HepG2 (cell line): ENCODE measurements around the gene NCOR2. TPM values are rescaled to one million over a fixed set of nuclear protein-coding genes. Genes with fewer than 3 reads are reported as not detected.
A peak's percentile ranks its signal among the peaks of the same experiment; 100 is the strongest.

Experiments used
- ATAC-seq: fragments of 200-7000 bp; cut with Tn5 transposase; 3 replicates; pipeline ENCODE4 v1.9.1; 2020; ENCODE audit warnings: mild to moderate bottlenecking, moderate library complexity
- BruUV-seq: library from RNA; stranded (reverse); fragments of 400-500 nt; replicated peaks from 2 replicates; lab custom pipeline; 2021; lab: Mats Ljungman, UMichigan
- CTCF ChIA-PET: fragments of 300-600 bp; formaldehyde crosslinking; extraction: SDS; loops from one replicate; lab custom pipeline; 2021; ENCODE audit warnings: low total read pairs, inconsistent platforms, low intra/inter-chr PET ratio; lab: Yijun Ruan, JAX
- POLR2A ChIA-PET: fragments of 350-600 bp; sonication (Branson Sonifier 250); formaldehyde crosslinking; loops from one replicate; lab custom pipeline; 2020; ENCODE audit warnings: antibody characterized with exemption, inconsistent platforms; lab: Yijun Ruan, JAX
- DNase-seq: peaks from one replicate; pipeline ENCODE4 v3.0.0-alpha.2; 2015; ENCODE audit warnings: low spot score
- FAIRE-seq: peaks from 3 replicates; lab custom pipeline; 2011; peaks lifted over from hg19 to GRCh38; lab: Jason Lieb, UNC
- H2AFZ ChIP-seq: one replicate; pipeline ENCODE4 v1.6.1; 2011; ENCODE audit warnings: low read length, inconsistent platforms
- H3K27ac ChIP-seq: fragments of 300-600 bp; 3 replicates; pipeline ENCODE4 v1.8.0; 2011; ENCODE audit warnings: mixed run types, mild to moderate bottlenecking, mixed read lengths, low read length, inconsistent platforms; ENCODE audit not compliant: insufficient read depth; ENCODE audit errors: extremely low read length
- H3K27me3 ChIP-seq, 2 experiments: fragments of 200-600 bp in 1 of 2; 2 replicates in 1 of 2; 3 replicates in 1 of 2; pipeline versions ENCODE4 v1.6.0 to v1.8.0; 2011; ENCODE audit warnings: low read length in 2 of 2, mild to moderate bottlenecking in 2 of 2, moderate library complexity in 2 of 2, inconsistent platforms in 1 of 2; ENCODE audit not compliant: insufficient read depth in 2 of 2, control insufficient read depth in 1 of 2
- H3K36me3 ChIP-seq, 2 experiments: fragments of 200-600 bp in 1 of 2; replicated peaks in 1 of 2; 2 replicates in 1 of 2; 3 replicates in 1 of 2; pipeline versions ENCODE4 v1.5.1 to v1.8.0; 2011; ENCODE audit warnings: low read length in 2 of 2, inconsistent platforms in 1 of 2; ENCODE audit not compliant: insufficient read depth in 2 of 2, control insufficient read depth in 1 of 2
- H3K4me1 ChIP-seq: 2 replicates; pipeline ENCODE4 v1.5.1; 2012; ENCODE audit warnings: low read length, inconsistent platforms; ENCODE audit not compliant: insufficient read depth
- H3K4me2 ChIP-seq: 2 replicates; pipeline ENCODE4 v1.6.0; 2011; ENCODE audit warnings: low read depth, low read length, inconsistent platforms
- H3K4me3 ChIP-seq, 3 experiments: fragments of 200-600 bp in 1 of 3; sonication (generic), shearing (Covaris generic) in 1 of 3; replicated peaks in 1 of 3; 2 replicates each; pipeline ENCODE4 v1.5.1; 2011 to 2016; ENCODE audit warnings: low read length in 3 of 3, inconsistent platforms in 2 of 3, low read depth in 2 of 3, mild to moderate bottlenecking in 2 of 3, control low read depth in 1 of 3, mixed read lengths in 1 of 3; ENCODE audit not compliant: insufficient read depth in 1 of 3
- H3K79me2 ChIP-seq: one replicate; pipeline ENCODE4 v1.6.1; 2011; ENCODE audit warnings: low read length, inconsistent platforms; ENCODE audit not compliant: insufficient read depth
- H3K9ac ChIP-seq: 2 replicates; pipeline ENCODE4 v1.6.0; 2011; ENCODE audit warnings: mild to moderate bottlenecking, low read depth, low read length, inconsistent platforms; ENCODE audit not compliant: insufficient read depth
- H3K9me3 ChIP-seq: 2 replicates; pipeline ENCODE4 v1.5.1; 2012; ENCODE audit warnings: mild to moderate bottlenecking, low read length
- H4K20me1 ChIP-seq: 2 replicates; pipeline ENCODE4 v1.6.0; 2011; ENCODE audit warnings: inconsistent platforms, mild to moderate bottlenecking, low read length, moderate library complexity; ENCODE audit not compliant: insufficient read depth
- HNF1B ChIP-seq: sonication (generic); formaldehyde crosslinking; IDR thresholded peaks from 2 replicates; pipeline ENCODE4 v1.5.1; 2020; ENCODE audit warnings: mild to moderate bottlenecking, moderate library complexity, missing genetic modification reagents
- HOXA9 ChIP-seq: sonication (generic); formaldehyde crosslinking; IDR thresholded peaks from 2 replicates; pipeline ENCODE4 v1.8.1; 2022; ENCODE audit warnings: missing genetic modification reagents, mild to moderate bottlenecking, moderate library complexity, borderline replicate concordance
- NCOA2 ChIP-seq: sonication (generic); formaldehyde crosslinking; IDR thresholded peaks from 2 replicates; pipeline ENCODE4 v1.8.0; 2022; ENCODE audit warnings: inconsistent platforms
- PHF20 ChIP-seq: sonication (generic); formaldehyde crosslinking; IDR thresholded peaks from 2 replicates; pipeline ENCODE4 v1.5.0; 2020; ENCODE audit warnings: mild to moderate bottlenecking, missing genetic modification reagents
- SMAD3 ChIP-seq: sonication (generic); formaldehyde crosslinking; IDR thresholded peaks from 2 replicates; pipeline ENCODE4 v1.4.0; 2020; ENCODE audit warnings: missing genetic modification reagents
- TP53 ChIP-seq: sonication (generic); formaldehyde crosslinking; conservative IDR thresholded peaks from 2 replicates; pipeline ENCODE4 v1.4.0; 2020; ENCODE audit warnings: missing genetic modification reagents
- ZFP36 ChIP-seq: fragments of 150-350 bp; IDR thresholded peaks from 2 replicates; pipeline ENCODE4 v1.6.1; 2018; ENCODE audit warnings: borderline replicate concordance, low read length, low read depth; ENCODE audit not compliant: partially characterized antibody
- ZIK1 ChIP-seq: sonication (generic); formaldehyde crosslinking; IDR thresholded peaks from 2 replicates; pipeline ENCODE4 v1.5.0; 2020; ENCODE audit warnings: mild to moderate bottlenecking, low read depth, missing genetic modification reagents, borderline replicate concordance
- ZNF282 ChIP-seq: fragments of 450-650 bp; IDR thresholded peaks from 2 replicates; pipeline ENCODE4 v1.6.1; 2018; ENCODE audit not compliant: partially characterized antibody
- ZNF296 ChIP-seq: sonication (generic); formaldehyde crosslinking; conservative IDR thresholded peaks from 2 replicates; pipeline ENCODE4 v1.5.0; 2020; ENCODE audit warnings: mild to moderate bottlenecking, missing genetic modification reagents
- ZNF432 ChIP-seq: sonication (generic); formaldehyde crosslinking; IDR thresholded peaks from 2 replicates; pipeline ENCODE4 v1.5.0; 2020; ENCODE audit warnings: missing genetic modification reagents, mild to moderate bottlenecking, borderline replicate concordance
- ZNF451 ChIP-seq: sonication (generic); formaldehyde crosslinking; IDR thresholded peaks from 2 replicates; pipeline ENCODE4 v1.5.0; 2020; ENCODE audit warnings: mild to moderate bottlenecking, missing genetic modification reagents
- ZNF720 ChIP-seq: sonication (generic); formaldehyde crosslinking; IDR thresholded peaks from 2 replicates; pipeline ENCODE4 v1.4.0; 2020; ENCODE audit warnings: missing genetic modification reagents
- WGBS: methylation state at CpG from one replicate; pipeline ENCODE4 v1.1.6; 2017; ENCODE audit warnings: low lambda C conversion rate; 5-methylcytosine and 5-hydroxymethylcytosine counted together
- in situ Hi-C: cut with HindIII; loops from 2 replicates; pipeline ENCODE4 v1.10.0; 2017; ENCODE audit warnings: low pct_unique_long_range_greater_than_20kb; ENCODE audit not compliant: extremely low pct_ligation_motif_present
- intact Hi-C: fragments of 100-400 bp; cut with micrococcal nuclease; formaldehyde crosslinking; loops from one replicate; pipeline ENCODE4 v1.10.0; 2022; ENCODE audit not compliant: unreplicated experiment
- polyA plus RNA-seq, 8 experiments: library from polyadenylated mRNA; depleted of rRNA in 3 of 8; stranded (reverse) in 7 of 8; unstranded in 1 of 8; fragments of >200 nt; fragmentation: Illumina TruSeq in 4 of 8; extraction: Trizol in 4 of 8; gene quantifications; 2 replicates each; pipeline versions ENCODE4 v1.2.1 to v1.2.3, GENCODE V29; 2011 to 2016; ENCODE audit warnings: low read depth in 4 of 8, missing spikeins in 1 of 8, mixed read lengths in 1 of 8; ENCODE audit not compliant: insufficient read depth in 1 of 8
- total RNA-seq, 5 experiments: library from RNA; depleted of rRNA; stranded (reverse); fragments of >200 nt; fragmentation: Illumina TruSeq; extraction: Trizol; gene quantifications; 2 replicates each; pipeline ENCODE4 v1.2.3, GENCODE V29; 2016; ENCODE audit warnings: low read depth in 1 of 5
- TF ChIP-seq, protein P1 (sequence below): sonication (generic); formaldehyde crosslinking; IDR thresholded peaks from 2 replicates; pipeline ENCODE4 v1.8.0; 2022; ENCODE audit warnings: mild to moderate bottlenecking, missing genetic modification reagents

Gene NCOR2
- total and polyA plus RNA-seq, 2 of the 13 experiments (the other 11 are each of a cell fraction or from before 2014, with no cell fraction given): 4.5 to 5.7 TPM

- H3K9me3 ChIP-seq: no peaks in the 10 kb centered on the region
- peak; percentile 19 for TF ChIP-seq ZFP36
- TF ChIP-seq PHF20 (CRISPR knock-in tag): no peak
- H3K4me2 ChIP-seq: no peak overlapping the region
- in situ Hi-C loops (no loop called here), intact Hi-C loops (no loop called here)
- peaks cover 31% of the 10 kb centered on the region; the same call in 1 of the 2 replicates for H4K20me1 ChIP-seq
- H3K79me2 ChIP-seq: peaks cover 14% of the 10 kb centered on the region
- 63% methylated on average over 2 of the region's 28 CpGs for WGBS
- no peaks in the 10 kb centered on the region for H3K36me3 ChIP-seq
- peaks cover 35% of the 10 kb centered on the region for H3K4me1 ChIP-seq
- ATAC-seq (peak; percentile 5; the same call in 2 of the 3 replicates), DNase-seq (no peak), FAIRE-seq (no peak)
- no peaks in the 10 kb centered on the region for H3K27me3 ChIP-seq
- CTCF ChIA-PET: no interaction called here
- no peak overlapping the region for H3K9ac ChIP-seq
- no TSS peak for BruUV-seq
- H3K27ac ChIP-seq: no peak overlapping the region
- POLR2A ChIA-PET: no interaction called here
- H3K4me3 ChIP-seq: no peak overlapping the region
- H2AFZ ChIP-seq: no peak overlapping the region
Measured at GRCh38 chr12:124542021-124542949, 25.1 kb downstream of the NCOR2 start.

GRCh38 chr12:124541322-124541721 lies 26.1 kb downstream of the NCOR2 start:
- Histone ChIP-seq H3K4me1 (peaks cover 35% of the 10 kb centered on the region), H3K9ac (no peak overlapping the region), H3K27ac (no peak overlapping the region), H3K36me3 (no peaks in the 10 kb centered on the region), H3K9me3 (no peaks in the 10 kb centered on the region), H3K4me3 (no peak overlapping the region), H3K79me2 (peaks cover 22% of the 10 kb centered on the region), H2AFZ (no peak overlapping the region), H3K4me2 (no peak overlapping the region), H4K20me1 (peaks cover 28% of the 10 kb centered on the region; the same call in 1 of the 2 replicates), H3K27me3 (no peaks in the 10 kb centered on the region)
- in situ Hi-C loops (no loop called here), intact Hi-C loops (no loop called here)
- BruUV-seq: no TSS peak
- no peak for DNase-seq
- WGBS: 84% methylated on average over 1 of the region's 1 CpG
- ATAC-seq: no peak
- ChIA-PET CTCF (no interaction called here), POLR2A (no interaction called here)
- FAIRE-seq: no peak
- TF ChIP-seq SMAD3 (CRISPR knock-in tag) (no peak), ZNF296 (CRISPR knock-in tag) (no peak), ZNF451 (CRISPR knock-in tag) (no peak), ZNF282 (no peak), HOXA9 (CRISPR knock-in tag) (no peak), HNF1B (CRISPR knock-in tag) (no peak), TP53 (CRISPR knock-in tag) (no peak), ZNF720 (no peak), NCOA2 (CRISPR knock-in tag) (no peak), ZIK1 (CRISPR knock-in tag) (no peak), ZNF432 (no peak)
- TF ChIP-seq, protein P1, sequence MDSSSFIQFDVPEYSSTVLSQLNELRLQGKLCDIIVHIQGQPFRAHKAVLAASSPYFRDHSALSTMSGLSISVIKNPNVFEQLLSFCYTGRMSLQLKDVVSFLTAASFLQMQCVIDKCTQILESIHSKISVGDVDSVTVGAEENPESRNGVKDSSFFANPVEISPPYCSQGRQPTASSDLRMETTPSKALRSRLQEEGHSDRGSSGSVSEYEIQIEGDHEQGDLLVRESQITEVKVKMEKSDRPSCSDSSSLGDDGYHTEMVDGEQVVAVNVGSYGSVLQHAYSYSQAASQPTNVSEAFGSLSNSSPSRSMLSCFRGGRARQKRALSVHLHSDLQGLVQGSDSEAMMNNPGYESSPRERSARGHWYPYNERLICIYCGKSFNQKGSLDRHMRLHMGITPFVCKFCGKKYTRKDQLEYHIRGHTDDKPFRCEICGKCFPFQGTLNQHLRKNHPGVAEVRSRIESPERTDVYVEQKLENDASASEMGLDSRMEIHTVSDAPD (CRISPR knock-in tag): no peak
